Measurements from ENCODE around the gene DCTPP1.
"Not testable (repeated sequence)": the region's sequence is repeated elsewhere in the genome, so short reads cannot be mapped to it uniquely, and the experiment has no call there.

DCTPP1 gene

GRCh38 chr16:30429678-30430427 lies at the start of gene DCTPP1:
TSS of gene DCTPP1 (minus strand) at chr16:30430030. CDS start at chr16:30429980, 50 bp downstream.
- TF ChIP-seq CTCF (IDR thresholded peaks at IDR 0.05; ENCODE audit: low read depth, low read length, missing control alignments), result peak; percentile 82
- DNase-seq (ENCODE audit: extremely low read depth, low read depth), result peak; percentile 98
- peak within 1 kb of the TSS; percentile 77 for H3K4me3 ChIP-seq (replicated peaks; ENCODE audit: low read depth, low read length)

GRCh38 chr16:30478766-30479478 lies 49.1 kb upstream of the DCTPP1 start:
- no peak for DNase-seq (ENCODE audit: extremely low read depth, low read depth)
- H3K4me3 ChIP-seq (replicated peaks; ENCODE audit: low read depth, low read length), result no peak overlapping the region
- no peak for TF ChIP-seq CTCF (IDR thresholded peaks at IDR 0.05; ENCODE audit: low read depth, low read length, missing control alignments)

GRCh38 chr16:30477773-30478172 lies 47.9 kb upstream of the DCTPP1 start:
- not testable (repeated sequence) for H3K4me3 ChIP-seq (replicated peaks; ENCODE audit: low read depth, low read length); DNase-seq (ENCODE audit: extremely low read depth, low read depth)

- no peak for DNase-seq (ENCODE audit: extremely low read depth, low read depth)
- no peak overlapping the region for H3K4me3 ChIP-seq (replicated peaks; ENCODE audit: low read depth, low read length)
- TF ChIP-seq CTCF (IDR thresholded peaks at IDR 0.05; ENCODE audit: low read depth, low read length, missing control alignments), result no peak
Measured at GRCh38 chr16:30476991-30477390, 47.2 kb upstream of the DCTPP1 start.

- no peak overlapping the region for H3K4me3 ChIP-seq (replicated peaks; ENCODE audit: low read depth, low read length)
- no peak for TF ChIP-seq CTCF (IDR thresholded peaks at IDR 0.05; ENCODE audit: low read depth, low read length, missing control alignments)
- DNase-seq (ENCODE audit: extremely low read depth, low read depth), result no peak
Measured at GRCh38 chr16:30474684-30475083, 44.9 kb upstream of the DCTPP1 start.

- TF ChIP-seq CTCF (IDR thresholded peaks at IDR 0.05; ENCODE audit: low read depth, low read length, missing control alignments), result no peak
- no peak overlapping the region for H3K4me3 ChIP-seq (replicated peaks; ENCODE audit: low read depth, low read length)
- no peak for DNase-seq (ENCODE audit: extremely low read depth, low read depth)
Measured at GRCh38 chr16:30474074-30474452, 44.2 kb upstream of the DCTPP1 start.

GRCh38 chr16:30473231-30474073 lies 43.6 kb upstream of the DCTPP1 start:
- DNase-seq (ENCODE audit: extremely low read depth, low read depth), result no peak
- no peak for TF ChIP-seq CTCF (IDR thresholded peaks at IDR 0.05; ENCODE audit: low read depth, low read length, missing control alignments)
- no peak overlapping the region for H3K4me3 ChIP-seq (replicated peaks; ENCODE audit: low read depth, low read length)

All from HFF-Myc (cell line).